ENCODE measurements around the gene LY6G6C. TPM values are rescaled to one million over a fixed set of nuclear protein-coding genes. Genes with fewer than 3 reads are reported as not detected.
A peak's percentile ranks its signal among the peaks of the same experiment; 100 is the strongest.

Gene LY6G6C
- polyA plus RNA-seq, 3 donors, result 0.27 TPM; not detected in 2

DNA sequence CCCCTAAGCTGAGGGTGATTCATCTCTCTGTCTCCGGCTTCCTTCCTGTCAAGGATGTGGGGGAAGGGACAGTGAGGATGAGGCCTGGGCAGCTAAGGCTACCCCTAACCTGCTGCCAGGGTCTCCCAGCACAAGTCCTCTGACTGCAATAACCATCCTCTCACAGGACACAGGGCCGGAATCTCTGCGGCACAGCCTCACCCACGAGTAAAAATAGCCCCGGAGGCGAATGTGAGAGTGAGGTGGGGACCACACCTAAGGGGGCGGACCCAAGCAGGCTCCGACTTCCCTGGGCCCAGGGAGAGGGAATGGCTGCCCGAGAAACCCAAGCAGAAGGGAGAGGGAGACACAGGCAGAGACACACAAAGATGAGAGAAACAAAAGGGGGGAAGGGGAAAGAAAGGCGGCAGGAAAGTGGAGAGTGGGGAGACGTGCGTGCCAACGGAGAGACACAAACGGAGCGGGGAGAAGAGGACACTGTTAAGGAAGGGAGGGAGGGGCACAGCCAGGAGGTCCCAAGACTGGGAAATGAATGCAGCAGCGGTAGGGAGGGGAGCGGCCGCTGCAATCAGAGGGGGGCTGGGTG, 13.4 kb upstream of the LY6G6C start:
- H3K4me2 ChIP-seq (replicated peaks; ENCODE audit: extremely low read depth, low read length, poor library complexity, severe bottlenecking), result peak overlapping the region; percentile 94
- 0% methylated on average over 12 of the region's 18 CpGs for WGBS (ENCODE audit: insufficient coverage)
- H3K27ac ChIP-seq (ENCODE audit: low read depth in 1 of 2, low read length in 2 of 2), result peak overlapping the region; percentile 91 to 99
- H3K36me3 ChIP-seq (replicated peaks in 1 of 2; ENCODE audit: control insufficient read depth in 1 of 2, insufficient read depth in 2 of 2, low read length in 2 of 2), result peaks cover 39 to 40% of the 10 kb centered on the region in 2 donors
- H3K4me1 ChIP-seq (ENCODE audit: control insufficient read depth in 1 of 2, insufficient read depth in 2 of 2, low read length in 2 of 2), result peaks cover 68 to 82% of the 10 kb centered on the region in 2 donors
- intact Hi-C loops (cut with micrococcal nuclease), result loop anchor here (5.0 to 10.0 kb wide), 4 partner anchors 32 to 190 kb away; partner anchors contain the start of genes ATP6V1G2 (in 1 of the 2), CSNK2B (in 1 of the 2), DDX39B (in 1 of the 2) and LY6G5B (in 1 of the 2)
- DNase-seq, result peak; percentile 83 to 91 (median 89)
- peaks cover 65% of the 10 kb centered on the region for H3K4me1 Mint-ChIP-seq
- peaks cover 0 to 2% (median 0%) of the 10 kb centered on the region in 7 donors for H3K9me3 Mint-ChIP-seq
- H3K9ac ChIP-seq (ENCODE audit: insufficient read depth, low read length, poor library complexity, severe bottlenecking), result peak overlapping the region; percentile 89
- peak overlapping the region; percentile 99 to 100 for H3K4me3 Mint-ChIP-seq
- peaks cover 48% of the 10 kb centered on the region for H4K20me1 ChIP-seq (ENCODE audit: insufficient read depth, low read length)
- H2AFZ ChIP-seq (ENCODE audit: insufficient read depth, low read depth, low read length, poor library complexity, severe bottlenecking), result no peak overlapping the region
- peaks cover 40 to 47% of the 10 kb centered on the region in 2 donors for H3K36me3 Mint-ChIP-seq
- no peaks in the 10 kb centered on the region for H3K9me3 ChIP-seq (replicated peaks in 1 of 2; ENCODE audit: control insufficient read depth in 1 of 2, insufficient read depth in 1 of 2, low read length in 2 of 2)
- TF ChIP-seq CTCF (IDR thresholded peaks at IDR 0.05), result no peak
- H3K27me3 ChIP-seq (ENCODE audit: control insufficient read depth in 2 of 2, insufficient read depth in 2 of 2, low read length in 2 of 2), result no peaks in the 10 kb centered on the region
- H3K79me2 ChIP-seq (ENCODE audit: insufficient read depth, low read length), result peaks cover 74% of the 10 kb centered on the region
- peaks cover 0 to 5% (median 2%) of the 10 kb centered on the region in 3 donors for H3K27me3 Mint-ChIP-seq (ENCODE audit: low read depth in 3 of 3)
- H3K27ac Mint-ChIP-seq, result peak overlapping the region; percentile 95 to 100 (median 99)
- H3K4me3 ChIP-seq (replicated peaks in 1 of 3; ENCODE audit: low read depth in 2 of 3, low read length in 3 of 3), result peak overlapping the region; percentile 74 to 100 (median 96)

DNA sequence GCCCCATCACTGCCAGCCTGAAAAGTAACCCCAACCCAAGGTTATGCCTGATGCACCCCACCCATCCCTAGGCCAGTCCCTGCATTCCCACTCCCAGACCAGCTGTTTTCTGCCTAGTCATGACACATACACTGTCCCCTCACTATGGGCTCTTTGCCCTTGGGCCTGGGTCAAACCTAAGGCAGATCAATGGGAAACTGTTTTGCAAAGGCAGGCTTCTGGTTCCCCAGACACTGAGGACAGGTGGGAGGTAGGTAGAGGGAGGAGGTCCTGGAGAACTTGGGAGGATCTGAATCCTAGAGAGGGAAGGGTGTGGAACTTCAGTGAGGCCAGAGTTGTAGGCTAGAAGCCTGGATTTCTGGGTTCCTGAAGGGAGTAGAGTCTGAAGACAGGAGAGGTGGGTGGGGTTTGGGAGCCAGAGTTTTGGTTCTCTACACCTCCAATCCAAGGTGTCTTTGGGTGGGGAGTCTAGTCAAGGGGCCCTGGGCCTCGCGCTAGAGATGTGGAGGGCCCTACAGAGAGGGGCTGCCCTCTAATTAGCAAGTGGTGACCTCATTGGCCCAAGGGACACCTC, 12.8 kb upstream of the LY6G6C start:
- Histone ChIP-seq H3K36me3 (replicated peaks in 1 of 2; ENCODE audit: control insufficient read depth in 1 of 2, insufficient read depth in 2 of 2, low read length in 2 of 2) (peaks cover 39 to 40% of the 10 kb centered on the region in 2 donors), H3K79me2 (ENCODE audit: insufficient read depth, low read length) (peaks cover 76% of the 10 kb centered on the region)
- DNase-seq, result no peak

More for the DNA sequence above, 12.8 kb upstream of the LY6G6C start:
- Mint-ChIP-seq H3K4me3 (peak overlapping the region; percentile 99 to 100), H3K27me3 (ENCODE audit: low read depth in 3 of 3) (peaks cover 0 to 5% (median 0%) of the 10 kb centered on the region in 3 donors), H3K4me1 (peaks cover 61% of the 10 kb centered on the region), H3K9me3 (peaks cover 0 to 2% (median 0%) of the 10 kb centered on the region in 7 donors), H3K27ac (peak overlapping the region; percentile 95 to 100 (median 99)), H3K36me3 (peaks cover 40 to 47% of the 10 kb centered on the region in 2 donors)
- Histone ChIP-seq H3K4me1 (ENCODE audit: control insufficient read depth in 1 of 2, insufficient read depth in 2 of 2, low read length in 2 of 2) (peaks cover 68 to 80% of the 10 kb centered on the region in 2 donors), H3K27ac (ENCODE audit: low read depth in 1 of 2, low read length in 2 of 2) (peak overlapping the region; percentile 91 to 99), H3K9ac (ENCODE audit: insufficient read depth, low read length, poor library complexity, severe bottlenecking) (peak overlapping the region; percentile 89), H3K4me3 (replicated peaks in 1 of 3; ENCODE audit: low read depth in 2 of 3, low read length in 3 of 3) (peak overlapping the region; percentile 74 to 100 (median 96)), H4K20me1 (ENCODE audit: insufficient read depth, low read length) (peaks cover 48% of the 10 kb centered on the region), H3K4me2 (replicated peaks; ENCODE audit: extremely low read depth, low read length, poor library complexity, severe bottlenecking) (peak overlapping the region; percentile 94), H3K27me3 (ENCODE audit: control insufficient read depth in 2 of 2, insufficient read depth in 2 of 2, low read length in 2 of 2) (no peaks in the 10 kb centered on the region), H2AFZ (ENCODE audit: insufficient read depth, low read depth, low read length, poor library complexity, severe bottlenecking) (no peak overlapping the region), H3K9me3 (replicated peaks in 1 of 2; ENCODE audit: control insufficient read depth in 1 of 2, insufficient read depth in 1 of 2, low read length in 2 of 2) (no peaks in the 10 kb centered on the region)
- no CpG with 5 or more reads among the region's 2 CpGs for WGBS (ENCODE audit: insufficient coverage)
- intact Hi-C loops (cut with micrococcal nuclease), result loop anchor here (5.0 to 10.0 kb wide), 3 partner anchors 33 to 190 kb away; partner anchors contain the start of genes ATP6V1G2 (in 1 of the 2), DDX39B (in 1 of the 2), NFKBIL1 (in 1 of the 2) and VARS1 (in 1 of the 2)
- TF ChIP-seq CTCF (IDR thresholded peaks at IDR 0.05), result no peak

Data from CD14-positive monocyte (primary cell).